GM19455 (cell line): ENCODE results near the gene RPL10.

Source experiments
- ATAC-seq: cut with Tn5 transposase; IDR thresholded peaks from one replicate; pipeline ENCODE4 v1.9.1; 2021; ENCODE audit not compliant: unreplicated experiment

Gene RPL10

DNA sequence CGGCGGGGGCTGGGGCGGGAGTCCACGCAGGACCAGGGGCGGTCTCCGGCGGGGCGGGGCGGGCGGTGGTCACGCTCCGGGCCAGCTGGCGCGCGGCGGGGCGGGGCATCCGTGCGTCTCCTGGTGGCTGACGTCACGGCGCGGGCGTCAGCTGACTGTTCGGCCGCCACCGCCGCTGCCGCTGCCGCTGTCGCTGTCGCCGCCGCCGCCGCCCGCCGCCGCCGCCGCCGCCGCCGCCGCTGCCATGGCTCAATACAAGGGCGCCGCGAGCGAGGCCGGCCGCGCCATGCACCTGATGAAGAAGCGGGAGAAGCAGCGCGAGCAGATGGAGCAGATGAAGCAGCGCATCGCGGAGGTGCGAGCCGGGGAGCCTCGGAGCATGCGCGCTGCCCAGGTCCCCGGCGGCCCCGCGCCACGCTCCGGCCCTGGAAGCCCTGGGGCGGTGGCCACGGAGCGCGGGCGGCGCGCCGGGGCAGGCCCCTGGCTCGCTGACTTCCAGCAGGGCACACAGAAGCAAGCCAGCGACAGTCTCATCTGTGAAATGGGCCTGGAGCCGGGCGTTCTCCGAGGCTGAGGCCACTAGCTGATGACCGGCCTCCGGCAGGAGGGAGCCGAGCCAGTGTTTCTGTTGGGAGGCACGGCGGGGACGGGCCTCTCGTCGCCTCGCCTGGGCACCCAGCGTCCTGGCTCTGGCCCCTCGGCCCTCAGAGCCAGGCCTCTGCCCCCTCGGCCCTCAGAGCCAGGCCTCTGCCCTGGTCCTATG, 46.0 kb downstream of the RPL10 start, which contains the start of gene FAM50A:
FAM50A (plus strand) TSS at position 150 of the 763 bp plus-strand sequence; CDS start at position 245, 95 bp downstream.
- peak; percentile 76 for ATAC-seq

DNA sequence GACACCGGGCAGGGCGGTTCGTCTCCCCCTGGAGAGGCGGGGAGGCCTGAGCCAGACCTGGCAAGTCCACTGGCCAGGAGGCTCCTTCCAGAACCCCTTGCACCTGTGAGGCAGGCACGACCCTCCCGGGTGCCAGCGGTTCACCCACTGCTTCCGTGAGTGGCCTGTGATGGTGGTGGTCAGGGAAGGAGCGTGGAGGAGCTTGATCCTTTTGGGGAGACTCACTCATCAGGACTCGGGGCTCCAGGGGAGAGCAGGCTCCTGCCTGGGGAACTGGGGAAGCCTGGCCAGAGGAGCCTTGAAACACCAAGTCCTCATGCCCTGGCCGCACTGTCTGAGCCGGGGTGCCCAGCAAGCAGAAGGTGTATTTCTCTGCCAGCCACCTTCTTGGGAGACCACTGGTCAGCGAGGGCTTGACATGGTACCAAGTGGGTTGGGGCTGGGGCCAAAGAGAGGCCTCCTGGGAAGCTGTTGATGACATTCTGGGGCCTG, 46.6 kb downstream of the RPL10 start:
- ATAC-seq, result no peak

DNA sequence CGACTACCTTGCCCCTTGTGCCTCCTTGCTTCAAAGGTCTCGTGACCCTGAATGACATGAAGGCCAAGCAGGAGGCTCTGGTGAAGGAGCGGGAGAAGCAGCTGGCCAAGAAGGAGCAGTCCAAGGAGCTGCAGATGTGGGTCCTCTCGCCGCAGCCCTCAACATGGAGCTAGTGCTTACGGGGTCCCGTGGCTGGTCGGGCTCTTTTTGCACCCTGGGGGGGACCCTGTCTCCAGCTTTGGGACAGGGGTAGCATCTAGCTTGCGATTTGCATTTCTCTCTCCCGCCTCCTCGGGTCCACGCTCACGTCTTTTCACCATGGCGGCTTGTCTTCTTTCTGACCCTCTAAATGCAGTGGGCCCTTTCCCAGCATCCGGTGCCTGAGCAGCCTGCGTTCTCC, 47.6 kb downstream of the RPL10 start:
- ATAC-seq, result no peak

DNA sequence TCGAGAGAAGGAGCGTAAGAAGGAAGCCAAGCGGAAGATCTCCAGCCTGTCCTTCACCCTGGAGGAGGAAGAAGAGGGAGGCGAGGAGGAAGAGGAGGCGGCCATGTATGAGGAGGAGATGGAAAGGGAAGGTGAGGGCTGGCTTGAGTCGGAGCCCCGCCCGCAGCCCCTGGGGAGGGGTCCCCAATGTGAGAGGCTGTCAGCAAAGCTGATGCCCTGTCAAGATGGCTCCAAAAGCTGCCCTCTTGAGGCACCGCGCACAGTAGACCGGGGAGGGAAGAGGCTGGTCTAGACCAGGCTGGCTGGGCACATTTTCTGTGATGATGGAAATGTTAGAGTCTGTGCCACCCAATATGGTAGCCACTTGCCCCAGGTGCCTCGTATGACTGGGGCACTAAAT, 48.3 kb downstream of the RPL10 start:
- ATAC-seq, result no peak

DNA sequence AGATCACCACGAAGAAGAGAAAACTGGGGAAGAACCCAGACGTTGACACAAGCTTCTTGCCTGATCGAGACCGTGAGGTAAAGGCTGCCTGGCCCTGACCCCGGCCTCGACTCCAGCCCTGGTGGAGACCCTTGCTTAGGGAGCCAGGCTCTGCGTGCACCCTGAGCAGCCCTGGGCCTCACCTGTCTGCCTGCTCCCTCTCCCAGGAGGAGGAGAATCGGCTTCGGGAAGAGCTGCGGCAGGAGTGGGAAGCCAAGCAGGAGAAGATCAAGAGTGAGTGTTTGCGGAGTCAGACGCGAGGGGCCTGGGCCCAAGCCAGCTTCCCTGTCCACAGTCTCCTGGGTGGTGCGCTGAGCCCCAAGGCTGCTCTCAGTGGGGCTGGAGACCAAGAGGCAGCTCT, 50.3 kb downstream of the RPL10 start:
- no peak for ATAC-seq

DNA sequence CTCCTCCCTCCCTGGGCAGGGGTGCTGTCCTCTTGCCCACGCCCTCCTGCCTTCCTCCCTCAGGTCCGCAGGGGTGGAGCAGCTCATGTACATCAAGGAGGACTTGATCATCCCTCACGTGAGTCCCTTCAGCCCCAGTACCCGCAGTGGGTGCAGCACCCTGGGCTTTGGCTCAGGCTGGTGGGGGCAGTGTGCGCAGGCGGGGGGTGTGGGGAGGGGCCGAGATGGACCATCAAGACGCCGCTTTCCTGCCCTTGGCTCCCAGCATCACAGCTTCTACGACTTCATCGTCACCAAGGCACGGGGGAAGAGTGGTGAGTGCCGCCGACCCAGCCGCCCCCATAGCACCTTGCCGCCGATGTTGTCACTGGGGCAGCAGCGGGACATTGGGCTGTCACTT, 51.4 kb downstream of the RPL10 start:
- ATAC-seq, result no peak

DNA sequence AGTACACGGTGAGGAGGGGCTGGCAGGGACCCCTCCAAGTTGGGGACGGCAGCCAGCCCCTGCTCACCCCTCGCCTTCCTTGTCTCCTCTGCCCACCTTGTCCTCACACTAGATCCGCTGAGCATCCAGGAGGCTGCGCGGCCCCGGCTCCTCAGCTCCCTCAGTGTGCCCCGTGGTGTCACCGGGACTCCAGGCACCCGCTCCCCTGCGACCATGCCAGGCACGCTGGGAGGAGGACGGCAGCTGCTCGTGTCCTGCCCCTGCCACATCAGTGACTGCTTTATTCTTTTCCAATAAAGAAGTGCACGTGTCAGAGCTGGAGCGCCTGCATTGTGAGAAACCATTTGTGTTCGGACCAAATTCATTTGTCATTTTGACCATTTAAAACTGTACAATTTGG, 52.1 kb downstream of the RPL10 start:
- no peak for ATAC-seq
